Stimulated activated CD4-positive, alpha-beta T cell treated with anti-CD3 and anti-CD28 coated beads, Interleukin-15, amount 100 ng/mL, for 24 hours (primary cell): ENCODE data around the gene FBXL22.
"Not testable (repeated sequence)": the region's sequence is repeated elsewhere in the genome, so short reads cannot be mapped to it uniquely, and the experiment has no call there.

Experiments used
- DNase-seq: peaks from one replicate; pipeline ENCODE4 v3.0.0-alpha.2; 2020

The FBXL22 gene

DNA sequence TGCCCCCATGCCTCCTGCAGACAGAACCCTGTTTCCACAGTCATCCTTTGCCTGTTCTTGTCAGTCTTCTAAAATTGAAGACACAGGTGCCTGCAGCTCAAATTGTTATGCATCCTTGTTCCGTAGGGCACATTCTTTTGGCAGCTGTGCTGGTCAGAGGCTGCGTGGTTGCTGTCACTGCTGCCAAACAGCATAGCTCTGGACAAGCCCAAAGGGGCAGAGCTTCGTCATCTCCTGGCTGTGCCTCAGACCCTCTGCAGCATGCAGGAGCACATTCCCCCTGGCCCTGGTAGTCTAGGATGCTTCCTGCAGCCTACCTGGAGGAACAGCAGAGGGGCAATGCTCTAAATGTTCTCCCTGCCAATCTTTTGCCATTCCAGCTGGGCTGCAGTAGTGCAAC is 2.1 kb upstream of the FBXL22 start:
- DNase-seq = no peak

DNA sequence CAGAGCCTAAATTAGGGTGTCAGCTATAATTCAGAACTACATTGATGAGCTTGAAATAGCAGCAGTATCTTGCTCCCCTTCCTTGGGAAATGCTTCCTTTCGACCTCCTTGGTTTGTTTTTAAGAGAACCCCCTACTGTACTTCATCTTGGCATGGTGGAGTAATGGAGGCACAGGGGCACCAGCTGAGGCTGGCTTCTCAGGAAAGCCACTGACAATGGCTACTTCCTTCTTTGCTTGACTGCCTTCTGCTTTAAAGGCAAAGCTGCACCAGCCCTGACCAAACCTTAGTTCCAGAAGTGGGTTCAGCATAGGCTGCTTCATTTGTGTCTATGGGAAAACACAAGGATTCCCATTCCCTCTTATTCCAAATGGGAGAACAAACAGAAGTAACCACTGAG is 1.5 kb upstream of the FBXL22 start:
- no peak for DNase-seq

DNA sequence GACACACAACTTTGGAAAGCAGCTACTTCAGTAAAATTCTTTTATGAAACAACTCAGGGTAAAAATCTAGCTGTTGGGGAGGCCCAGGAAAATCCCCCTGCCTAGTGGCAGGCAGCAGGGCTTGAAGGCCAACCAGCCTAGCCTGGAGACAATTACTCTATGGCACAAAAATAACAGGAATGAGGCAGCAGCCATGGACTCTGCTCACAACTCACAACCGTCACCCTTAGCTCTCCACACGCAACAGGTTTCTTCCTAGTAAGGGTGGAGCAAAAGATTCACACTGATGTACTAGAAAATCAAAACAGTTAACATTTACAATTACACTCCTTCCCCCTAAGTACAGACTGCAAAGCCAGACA is 530 bp upstream of the FBXL22 start:
- DNase-seq = no peak

DNA sequence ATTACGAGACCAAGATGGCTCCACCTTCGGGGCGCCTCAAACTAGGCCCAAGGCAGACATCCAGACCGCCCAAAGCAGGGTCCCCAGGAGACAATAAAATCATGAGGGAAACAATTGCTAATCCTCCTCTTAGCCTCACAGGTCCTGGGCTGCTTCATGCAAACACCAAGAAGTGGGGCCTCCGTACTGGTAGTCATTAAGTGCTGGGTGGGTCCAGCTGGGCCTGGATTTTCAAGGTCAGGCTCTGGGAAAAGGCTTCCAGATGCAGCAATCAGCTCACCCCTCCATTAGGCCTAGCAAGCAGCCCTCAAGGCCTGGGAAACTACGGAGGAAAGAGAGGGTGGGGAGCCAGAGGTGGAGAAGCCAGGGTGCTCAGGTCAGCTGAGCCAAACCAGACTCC is 634 bp downstream of the FBXL22 start:
- no peak for DNase-seq

DNA sequence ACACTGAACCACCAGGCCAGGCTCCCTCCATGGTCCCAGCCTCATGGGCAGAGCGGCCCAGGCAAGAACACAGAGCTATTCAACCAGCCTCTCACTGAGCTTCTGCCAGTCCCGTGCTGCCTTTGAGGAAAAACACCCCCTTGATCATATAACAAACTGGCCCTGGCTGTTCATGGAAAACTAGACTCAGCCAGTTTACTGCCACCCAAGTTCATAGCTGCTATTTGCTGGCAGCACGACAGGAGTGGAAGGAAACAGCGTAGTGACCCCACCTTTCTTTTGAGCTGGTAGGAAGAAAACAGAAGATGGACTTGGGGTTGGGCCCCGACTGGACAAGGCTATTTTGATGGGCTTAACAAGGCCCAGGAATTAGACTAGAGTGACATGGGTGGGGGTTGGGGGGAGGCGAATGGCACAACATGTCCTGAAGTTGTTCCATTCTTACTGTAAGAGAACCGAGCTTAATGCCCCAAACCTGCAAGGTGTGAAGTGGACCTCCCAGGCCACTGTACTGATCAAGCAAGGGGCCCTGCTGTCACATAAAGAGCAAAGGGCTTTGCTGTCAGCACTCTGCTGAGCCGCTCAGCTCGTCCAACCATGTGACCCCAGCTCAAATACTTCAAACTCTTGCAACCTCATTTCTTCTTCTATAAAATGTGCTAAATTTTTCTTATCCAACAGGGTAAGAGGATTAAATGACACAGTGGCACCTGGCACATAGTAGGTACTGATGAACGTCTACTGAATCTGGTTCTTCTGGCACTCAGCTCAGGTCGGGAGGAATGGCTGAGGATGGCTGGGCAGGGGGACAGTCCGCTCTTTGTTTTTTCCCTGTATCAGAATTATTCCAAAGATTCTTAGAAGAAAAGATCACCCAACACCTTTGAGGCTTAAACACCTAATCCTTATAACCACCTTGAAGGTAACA is 1.6 kb downstream of the FBXL22 start:
- no peak for DNase-seq

DNA sequence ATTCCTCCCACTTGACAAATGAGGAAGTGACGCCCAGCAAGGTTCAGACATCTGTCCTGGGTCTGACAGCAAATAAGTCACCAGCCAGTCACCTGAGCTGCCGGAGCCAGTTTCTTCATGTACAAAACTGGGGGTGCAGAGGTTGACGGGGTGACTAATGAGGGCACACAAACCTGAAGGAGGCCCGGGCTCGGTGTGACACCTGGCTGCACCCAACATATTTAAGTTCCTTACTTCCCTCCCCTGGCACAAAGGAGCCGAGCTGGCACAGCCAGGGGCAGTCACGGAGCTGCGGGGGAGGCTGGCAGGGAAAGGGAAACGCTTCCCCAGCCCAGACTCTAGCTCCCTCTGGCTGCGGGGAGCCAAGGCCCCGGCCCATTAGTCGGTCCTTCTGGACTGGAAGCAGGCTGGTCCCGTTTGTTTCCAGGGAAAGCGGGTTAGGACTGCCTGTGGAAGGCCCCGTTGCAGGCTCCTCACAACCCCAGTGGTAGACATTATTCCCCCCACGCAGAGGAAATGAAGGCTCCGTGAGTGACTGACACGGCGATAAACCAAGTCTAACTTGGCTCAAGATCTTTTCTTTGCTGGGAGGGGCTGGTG is 2.3 kb downstream of the FBXL22 start:
- DNase-seq = peak; percentile 56

DNA sequence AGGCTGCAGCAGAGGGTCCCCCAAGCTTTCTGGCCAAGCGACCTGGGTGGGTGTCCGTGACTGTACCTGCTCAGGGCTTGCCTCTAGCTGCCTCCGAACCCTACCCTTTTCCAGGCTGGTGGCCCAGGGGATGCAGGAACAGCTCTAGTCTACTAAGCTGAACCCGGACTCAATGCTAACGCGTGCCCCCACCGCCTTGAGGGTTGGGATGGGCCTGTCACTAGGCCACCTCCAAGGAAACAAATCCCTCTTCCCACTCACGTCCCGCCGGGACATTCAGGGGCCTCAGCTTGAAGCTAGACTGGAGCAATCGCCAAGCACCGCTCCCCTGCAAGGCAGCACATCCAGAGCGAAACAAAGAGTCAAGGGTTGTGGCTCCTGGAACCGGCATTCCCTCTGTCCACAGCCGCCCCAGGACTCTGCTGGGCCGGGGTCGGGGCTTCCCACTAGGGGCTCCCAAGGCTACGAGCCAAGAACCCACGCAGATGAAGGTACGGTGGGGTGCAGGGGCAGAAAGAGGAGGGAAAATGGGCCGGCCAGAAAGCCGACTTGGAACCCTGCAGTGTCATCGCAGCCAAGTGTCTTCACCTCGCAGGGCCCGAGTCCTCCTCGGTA is 2.9 kb downstream of the FBXL22 start:
- peak; percentile 42 for DNase-seq

DNA sequence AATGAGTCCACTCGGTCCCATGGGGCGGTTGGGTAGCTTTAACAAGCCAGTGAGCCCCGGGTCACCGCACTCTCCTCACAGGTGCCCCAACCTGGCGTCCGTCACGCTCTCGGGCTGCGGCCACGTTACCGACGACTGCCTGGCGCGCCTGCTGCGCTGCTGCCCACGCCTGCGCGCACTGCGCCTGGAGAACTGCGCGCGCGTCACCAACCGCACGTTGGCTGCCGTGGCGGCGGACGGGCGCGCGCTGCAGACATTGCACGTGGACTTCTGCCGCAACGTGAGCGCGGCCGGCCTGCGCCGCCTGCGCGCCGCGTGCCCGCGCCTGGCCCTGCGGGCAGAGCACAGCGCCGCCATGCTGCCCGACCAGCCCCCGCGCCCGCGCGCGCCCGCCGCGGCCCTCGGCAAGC is 3.4 kb downstream of the FBXL22 start:
- peak; percentile 94 for DNase-seq

DNA sequence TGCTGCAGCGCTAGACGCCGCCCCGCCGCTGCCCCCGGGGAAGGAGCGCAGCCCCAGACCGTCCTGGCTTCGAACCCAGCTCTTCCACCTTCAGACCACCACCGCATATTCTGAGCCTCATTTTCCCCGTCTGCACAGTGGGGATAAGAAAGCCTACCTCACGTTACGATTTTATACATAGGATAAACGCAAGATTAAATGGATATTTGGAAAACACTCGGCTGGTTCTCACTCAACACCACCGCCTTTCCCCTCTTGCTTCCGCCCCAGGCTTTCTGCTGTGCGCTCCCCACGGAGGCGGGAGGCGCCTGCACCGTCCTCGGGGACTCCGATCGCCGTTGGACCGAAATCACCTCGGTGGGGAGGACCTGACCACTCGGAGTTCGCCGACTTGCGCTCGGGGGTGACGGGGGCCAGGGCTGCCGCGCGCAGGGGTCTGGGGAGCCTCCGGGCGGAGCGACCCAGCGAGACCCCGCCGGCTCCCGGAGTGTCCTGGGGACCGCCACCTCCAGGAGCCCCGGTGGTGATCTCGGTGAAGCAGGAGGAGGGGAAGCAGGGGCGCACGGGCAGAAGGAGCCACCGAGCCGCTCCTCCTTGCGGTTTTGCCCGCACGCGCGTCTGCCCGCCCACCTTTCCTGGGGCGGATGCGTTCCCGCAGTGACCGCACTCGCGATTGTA is 4.0 kb downstream of the FBXL22 start:
- peak; percentile 71 for DNase-seq

DNA sequence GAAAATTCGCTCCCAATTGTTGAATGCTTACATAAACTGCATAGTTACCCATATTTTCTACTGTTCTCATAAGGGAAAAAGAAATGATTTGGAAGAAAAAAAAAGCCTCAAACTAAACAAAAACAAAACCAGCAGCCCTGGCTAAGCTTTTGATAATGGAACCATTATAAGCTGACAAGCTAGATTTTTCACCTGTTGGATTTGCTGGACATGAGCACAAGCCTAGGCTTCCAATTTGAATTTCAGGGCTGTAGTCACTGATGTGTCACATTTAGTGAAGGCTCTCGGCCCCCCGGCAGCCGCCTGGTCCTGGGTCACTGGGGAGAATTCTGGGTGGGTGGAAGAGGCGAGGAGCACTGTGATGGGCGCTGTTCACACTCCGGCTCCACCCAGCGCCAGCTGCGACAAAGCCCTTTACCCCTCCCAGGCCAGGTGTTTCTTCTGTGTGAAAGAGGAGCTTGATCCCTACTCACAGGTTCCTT is 4.6 kb downstream of the FBXL22 start:
- DNase-seq = peak; percentile 36

DNA sequence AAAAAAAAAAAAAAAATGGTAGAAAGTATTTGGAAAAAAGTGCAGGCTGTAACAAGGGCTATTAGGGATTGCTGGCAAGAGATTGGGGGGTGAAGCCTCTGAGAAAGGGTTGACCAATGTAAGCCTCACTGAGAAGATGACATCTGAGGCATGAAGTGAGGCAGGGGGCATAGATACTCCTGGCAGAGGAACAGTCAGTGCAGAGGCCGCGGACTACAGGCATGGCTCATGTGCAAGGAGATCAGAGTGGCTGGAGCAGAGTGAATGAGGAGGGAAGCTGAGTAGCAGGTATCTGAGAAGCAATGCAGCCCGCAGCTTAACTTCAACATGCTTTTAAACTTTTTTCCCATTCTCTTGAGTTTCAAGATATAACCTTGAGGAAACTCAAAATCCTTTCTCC is 5.4 kb downstream of the FBXL22 start:
- no peak for DNase-seq

DNA sequence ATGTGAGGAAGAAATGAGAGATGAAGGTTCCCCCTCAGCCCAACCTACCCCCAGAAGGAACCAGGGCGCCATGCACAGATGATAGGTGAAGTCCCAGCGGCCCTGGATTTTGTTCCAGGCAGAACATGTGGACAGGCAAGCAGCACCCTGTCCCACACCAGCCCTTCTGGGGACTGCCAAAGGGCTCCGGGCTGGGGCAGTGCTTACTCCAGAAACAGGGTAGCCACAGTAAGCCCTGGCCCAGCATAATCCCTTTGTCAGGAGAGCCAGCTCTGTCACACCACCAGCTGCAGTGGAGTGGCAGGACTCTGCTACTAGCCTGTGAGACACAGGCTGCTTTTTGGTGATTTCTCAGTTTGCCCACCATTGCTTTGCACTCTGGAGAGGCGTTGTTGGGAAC is 6.3 kb downstream of the FBXL22 start:
- no peak for DNase-seq

DNA sequence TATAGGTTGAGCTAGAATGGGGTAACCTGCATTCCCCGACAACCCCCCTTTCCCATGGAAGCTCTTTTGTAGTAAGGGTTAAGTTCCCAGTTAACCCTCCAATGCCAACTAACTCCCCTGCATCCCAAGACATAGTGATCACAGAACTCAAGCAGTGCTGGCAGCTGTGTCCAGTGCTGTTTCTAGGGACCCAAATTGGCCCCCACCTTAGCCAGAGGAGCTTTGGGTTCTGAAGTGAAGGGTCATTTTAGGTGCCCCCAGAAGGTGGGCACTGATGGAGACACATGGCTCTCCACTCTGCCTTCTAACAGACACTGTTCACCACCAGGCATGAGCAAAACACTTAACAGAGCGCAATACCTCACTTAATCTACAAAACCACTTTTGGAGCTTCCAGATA is 7.1 kb downstream of the FBXL22 start:
- DNase-seq = no peak

DNA sequence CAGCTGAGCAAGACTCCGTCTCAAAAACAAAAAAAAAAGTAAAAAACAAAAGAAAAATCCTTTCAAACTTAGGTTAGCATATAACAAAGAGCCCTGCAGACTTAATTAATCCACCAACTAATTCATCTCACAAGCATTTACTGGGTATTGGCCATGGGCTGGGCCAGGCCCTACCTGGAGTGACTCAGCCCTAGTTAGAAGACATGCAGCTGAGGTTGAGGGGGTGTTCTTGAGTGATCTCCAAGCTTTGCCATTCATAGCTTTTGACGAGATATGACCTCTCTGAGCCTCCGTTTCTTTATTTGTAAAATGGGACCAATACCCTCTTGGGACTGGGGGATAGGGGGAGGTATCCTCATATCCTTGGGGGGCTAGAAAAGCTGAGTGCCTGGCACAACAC is 7.8 kb downstream of the FBXL22 start:
- DNase-seq = no peak

DNA sequence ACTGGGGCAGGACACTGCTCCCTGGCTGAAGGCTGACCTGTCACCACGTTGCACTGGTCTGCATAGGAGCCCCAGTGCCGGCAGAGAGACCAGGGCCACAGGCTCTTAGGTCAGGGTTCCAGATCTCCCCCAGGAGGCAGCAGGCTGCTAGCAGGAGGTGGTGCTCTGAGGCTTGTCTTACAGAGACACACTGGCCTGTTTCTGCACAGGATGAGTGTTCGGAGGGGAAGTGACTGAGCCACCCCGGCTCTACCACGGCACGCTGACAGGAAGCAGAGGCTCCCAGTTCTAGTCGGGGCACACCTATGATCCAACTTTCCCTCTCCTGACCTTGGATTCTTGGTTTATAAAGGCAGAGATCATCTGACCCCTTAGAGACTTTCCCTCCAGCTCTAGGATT is 8.6 kb downstream of the FBXL22 start:
- peak; percentile 73 for DNase-seq

DNA sequence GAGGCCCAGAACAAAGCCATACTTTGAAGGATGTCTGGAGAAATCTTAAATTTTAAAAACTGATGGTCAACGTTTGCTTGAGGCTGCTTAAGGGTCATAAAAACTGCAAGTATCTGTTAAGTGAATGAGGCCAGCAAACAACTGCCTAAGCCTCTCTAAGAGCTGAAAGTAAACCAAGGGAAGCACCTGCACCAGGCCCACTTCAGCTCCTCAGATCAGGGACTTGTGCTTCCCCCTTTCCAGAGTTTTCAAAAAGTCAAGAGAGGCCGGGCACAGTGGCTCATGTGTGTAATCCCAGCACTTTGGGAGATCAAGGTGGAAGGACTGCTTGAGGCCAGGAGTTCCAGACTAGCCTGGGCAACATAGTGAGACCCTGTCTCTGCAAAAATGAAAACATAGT is 9.1 kb downstream of the FBXL22 start:
- no peak for DNase-seq

DNA sequence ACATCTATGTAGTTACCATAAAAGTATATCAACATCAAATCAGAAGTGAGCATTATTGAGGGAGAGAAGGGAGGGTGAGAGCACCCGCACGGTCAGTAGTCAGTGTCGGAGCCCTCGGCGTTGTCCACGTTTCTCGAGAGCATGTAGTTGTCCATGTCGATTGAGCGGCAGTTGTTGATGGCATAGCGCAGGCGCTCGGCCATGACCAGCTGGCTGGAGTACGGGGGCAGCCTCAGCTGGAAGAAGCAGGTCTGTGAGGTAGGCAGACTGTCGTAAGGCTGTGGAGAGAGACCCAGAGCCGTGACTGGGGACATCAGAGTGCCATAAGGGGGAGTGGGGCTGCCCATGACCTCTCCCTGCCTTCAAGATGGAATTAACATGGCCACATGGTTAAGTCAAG is 11.8 kb downstream of the FBXL22 start:
- DNase-seq = no peak

DNA sequence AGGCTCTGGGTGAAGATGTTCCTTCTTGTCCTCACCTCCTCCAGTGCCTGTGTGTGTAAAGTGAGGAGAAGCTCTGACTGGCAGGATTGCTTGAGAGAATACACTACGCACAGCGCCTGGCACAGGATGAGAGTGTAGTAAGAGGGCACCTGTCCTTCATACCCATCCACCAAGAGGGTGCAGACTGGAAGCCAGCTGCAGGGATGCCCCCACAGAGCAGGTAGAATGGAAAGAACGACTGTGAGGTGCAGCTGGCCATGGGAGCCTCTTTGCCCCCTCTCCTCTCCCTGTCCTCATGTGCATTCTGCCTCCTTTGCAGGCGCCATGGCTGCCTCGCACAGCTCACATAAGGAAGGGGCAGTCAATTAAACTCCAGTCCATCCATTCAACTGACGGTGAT is 12.3 kb downstream of the FBXL22 start:
- no peak for DNase-seq

DNA sequence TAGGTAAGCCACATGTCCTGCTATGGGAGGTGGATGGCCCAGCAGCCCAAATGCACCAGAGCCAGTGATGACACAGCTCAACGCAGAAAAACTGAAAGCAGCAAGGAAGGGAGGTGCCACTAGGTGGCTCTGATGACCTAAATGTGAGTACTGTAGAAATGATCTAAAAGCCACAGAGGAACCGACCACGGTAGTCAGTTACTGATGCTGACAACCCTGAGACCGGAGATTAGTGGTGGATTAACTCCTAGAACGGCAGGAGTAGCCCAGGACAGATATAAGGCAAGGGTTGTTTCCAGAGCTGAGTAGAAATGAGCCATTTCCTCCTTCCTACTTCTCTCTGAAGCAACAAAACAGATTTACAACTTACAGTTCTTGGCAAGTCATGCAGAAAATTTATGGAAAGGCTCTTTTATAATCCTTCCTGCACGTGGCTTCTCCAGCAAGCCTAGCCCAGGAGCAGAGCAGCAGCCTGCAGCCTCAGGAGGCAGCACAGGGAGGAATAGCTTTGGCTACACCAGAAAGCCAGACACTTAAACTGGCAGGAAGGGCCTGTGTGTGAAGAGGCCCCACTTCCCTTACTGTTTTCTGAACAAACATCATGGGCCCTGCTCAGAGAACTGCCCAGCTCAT is 13.1 kb downstream of the FBXL22 start:
- DNase-seq = peak; percentile 83

DNA sequence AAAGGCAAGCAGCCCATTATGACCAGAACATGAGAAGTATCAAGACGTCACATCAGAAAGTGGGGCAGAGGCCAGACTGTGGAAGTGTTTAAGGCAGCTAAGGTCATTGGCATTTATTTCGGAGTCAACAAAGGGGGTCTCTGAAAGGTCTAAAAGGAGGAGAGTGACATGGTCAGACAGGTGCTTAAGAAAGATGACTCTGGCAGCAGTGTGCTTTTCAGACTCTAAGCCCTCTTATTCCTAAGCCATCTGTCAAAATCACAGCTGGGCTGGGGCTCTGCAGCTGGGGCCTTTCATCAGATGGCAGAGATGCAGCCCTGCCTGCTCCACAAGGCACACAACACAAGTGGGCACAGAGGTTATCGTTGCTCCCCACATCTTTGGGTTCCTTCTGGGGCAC is 14.0 kb downstream of the FBXL22 start:
- DNase-seq = no peak

DNA sequence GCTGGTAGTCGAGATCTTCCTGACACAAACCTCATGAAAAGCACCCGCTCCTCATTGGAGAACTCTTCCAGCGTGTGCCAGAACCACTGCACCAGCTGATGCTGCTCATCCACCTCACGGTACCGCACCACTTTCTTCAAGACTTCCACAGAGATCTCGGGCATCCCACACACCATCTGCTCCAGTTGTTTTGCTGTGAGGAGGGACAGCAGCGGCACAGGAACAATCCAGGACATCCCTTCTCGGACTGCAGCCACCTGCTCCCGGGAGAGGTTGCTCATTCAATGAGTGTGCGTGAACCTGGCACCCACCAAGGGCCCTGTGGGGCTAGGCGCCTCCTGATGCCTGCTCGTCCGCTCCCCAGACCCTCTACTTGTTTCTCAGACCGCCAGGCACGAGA is 15.1 kb downstream of the FBXL22 start:
- DNase-seq = no peak

DNA sequence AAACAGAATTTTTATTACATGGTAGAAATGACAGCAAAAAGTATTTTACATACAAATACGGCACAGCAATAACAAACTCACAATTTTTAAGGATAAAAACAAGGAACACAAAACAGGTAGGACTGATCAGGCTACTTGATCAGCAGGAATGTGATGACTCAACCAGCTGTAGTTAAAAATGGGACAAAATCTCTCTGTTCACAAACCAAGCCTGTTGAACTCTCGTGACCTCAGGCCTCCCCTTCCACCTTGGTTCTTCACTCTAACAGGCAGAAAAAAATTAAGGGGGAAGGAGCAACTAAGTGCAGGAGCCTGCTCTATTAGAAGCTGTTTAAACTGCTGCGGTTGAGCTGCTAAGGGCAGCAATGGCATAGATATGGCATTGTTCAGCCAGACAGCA is 18.7 kb downstream of the FBXL22 start:
- no peak for DNase-seq

DNA sequence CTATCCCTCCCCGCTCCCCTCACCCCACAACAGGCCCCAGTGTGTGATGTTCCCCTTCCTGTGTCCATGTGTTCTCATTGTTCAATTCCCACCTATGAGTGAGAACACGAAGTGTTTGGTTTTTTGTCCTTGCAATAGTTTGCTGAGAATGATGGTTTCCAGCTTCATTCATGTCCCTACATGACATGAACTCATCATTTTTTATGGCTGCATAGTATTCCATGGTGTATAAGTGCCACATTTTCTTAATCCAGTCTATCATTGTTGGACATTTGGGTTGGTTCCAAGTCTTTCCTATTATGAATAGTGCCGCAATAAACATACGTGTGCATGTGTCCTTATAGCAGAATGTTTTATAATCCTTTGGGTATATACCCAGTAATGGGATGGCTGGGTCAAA is 20.0 kb downstream of the FBXL22 start:
- not testable (repeated sequence) for DNase-seq
